ENCODE measurements around the gene ATG4C.

Gene ATG4C

DNA sequence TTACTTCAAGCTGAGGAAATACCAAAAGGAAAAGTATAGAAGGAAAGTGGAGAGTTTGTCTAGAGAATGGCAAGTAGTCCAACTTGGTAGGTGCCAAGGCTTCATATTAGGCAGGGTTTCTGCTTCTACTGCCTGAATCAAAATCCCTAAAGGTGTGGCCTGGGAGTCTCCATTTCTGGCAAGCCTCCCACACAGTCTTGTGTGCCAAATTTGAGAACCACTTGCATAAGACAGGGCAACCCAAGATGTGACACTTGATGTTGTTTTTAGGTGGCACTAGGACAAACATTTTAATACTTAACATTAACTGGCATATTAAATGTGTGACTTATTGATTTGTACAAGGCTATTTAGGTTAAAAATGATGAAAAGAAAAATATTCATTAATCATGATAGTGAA lies 60.1 kb downstream of the ATG4C start:
- DNase-seq, result no peak

DNA sequence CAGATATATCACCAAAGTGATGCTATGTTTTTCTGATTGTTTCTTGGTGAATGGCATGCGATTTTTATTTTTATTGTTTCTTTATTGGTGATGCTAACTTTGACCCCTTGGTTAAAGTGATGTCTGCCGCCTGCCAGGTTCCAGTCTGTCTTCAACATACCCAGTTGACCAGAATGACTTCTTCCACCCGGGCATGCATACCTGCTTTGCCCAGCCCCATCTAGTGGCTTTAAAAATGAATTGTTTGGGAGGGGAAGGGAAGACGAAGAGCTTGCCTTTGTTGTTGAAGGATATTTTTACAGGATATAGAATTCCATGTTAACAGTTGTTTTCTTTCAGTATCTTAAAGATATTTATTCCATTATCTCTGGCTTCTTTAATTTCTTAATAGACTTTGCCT lies 65.1 kb downstream of the ATG4C start:
- DNase-seq, result no peak

GRCh38 chr1:62852253-62852652 lies 68.3 kb downstream of the ATG4C start:
- no peak for DNase-seq

- no peak for DNase-seq
These were observed 73.0 kb downstream of the ATG4C start for GRCh38 chr1:62856960-62857359.

DNA sequence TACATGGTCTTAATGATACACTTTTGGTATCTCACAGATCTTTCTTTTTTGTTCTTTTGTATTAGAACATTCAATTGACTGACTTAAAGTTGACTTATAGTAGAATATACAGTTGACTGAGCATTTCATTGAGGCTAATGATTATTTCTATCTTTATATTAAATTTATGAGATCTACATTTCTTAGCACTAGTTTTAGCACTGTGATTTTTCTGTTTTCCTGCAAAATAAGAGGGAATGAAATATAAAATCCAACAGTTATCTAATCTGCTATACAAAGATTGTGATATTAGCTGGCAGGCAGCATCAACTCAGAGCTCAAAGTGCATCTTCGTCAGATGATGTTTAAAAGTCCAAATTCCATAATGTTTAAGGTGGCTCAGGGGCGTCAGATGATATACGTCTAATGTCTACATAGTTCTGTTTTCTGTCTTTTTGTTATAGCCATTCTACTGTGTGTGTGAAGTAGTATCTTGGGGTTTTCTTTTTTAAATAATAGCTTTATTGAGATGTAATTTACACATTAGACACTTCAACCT lies 85.4 kb downstream of the ATG4C start:
- no peak for DNase-seq

- DNase-seq, result no peak
These were observed 86.2 kb downstream of the ATG4C start for GRCh38 chr1:62870148-62870547.

DNA sequence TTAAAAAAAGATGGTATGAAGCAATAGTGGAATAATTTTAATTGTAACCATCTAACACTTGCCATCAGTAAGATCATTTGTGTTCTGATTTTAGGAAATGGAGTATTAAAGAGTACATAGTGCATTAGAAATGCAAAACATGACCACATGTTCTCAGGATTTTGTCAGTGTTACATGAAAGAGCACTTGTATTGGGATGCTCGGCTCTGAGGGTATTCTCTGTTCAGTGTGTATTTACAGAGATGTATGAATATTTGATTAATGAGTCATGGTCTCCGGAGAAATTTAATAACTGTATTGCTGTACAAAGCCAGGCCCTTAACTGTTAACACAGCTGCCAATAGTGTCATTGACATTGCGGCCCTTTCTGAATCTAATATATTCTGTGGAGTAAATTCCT lies 91.7 kb downstream of the ATG4C start:
- no peak for DNase-seq

GRCh38 chr1:62876535-62876934 lies 92.6 kb downstream of the ATG4C start:
- DNase-seq, result no peak

GRCh38 chr1:62877579-62877978 lies 93.6 kb downstream of the ATG4C start:
- DNase-seq, result no peak

DNA sequence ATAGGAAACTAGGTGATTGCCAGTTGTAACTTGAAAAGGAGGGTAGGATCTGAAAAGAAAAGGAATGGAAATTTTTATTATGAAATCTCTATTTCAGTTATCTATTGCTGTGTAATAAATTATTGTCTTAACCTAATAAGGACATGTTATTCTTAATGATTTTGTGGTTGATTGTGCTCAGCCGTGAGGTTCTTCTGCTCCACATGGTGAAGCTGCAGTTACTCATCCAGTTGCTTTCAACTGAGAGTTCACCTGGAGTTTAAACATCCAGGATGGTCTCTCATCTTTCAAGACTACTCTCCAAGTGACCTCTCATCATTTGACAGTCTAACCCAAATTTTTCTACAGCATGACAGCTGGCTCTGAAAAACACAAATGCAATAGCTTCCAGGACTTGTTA lies 96.0 kb downstream of the ATG4C start:
- no peak for DNase-seq

DNA sequence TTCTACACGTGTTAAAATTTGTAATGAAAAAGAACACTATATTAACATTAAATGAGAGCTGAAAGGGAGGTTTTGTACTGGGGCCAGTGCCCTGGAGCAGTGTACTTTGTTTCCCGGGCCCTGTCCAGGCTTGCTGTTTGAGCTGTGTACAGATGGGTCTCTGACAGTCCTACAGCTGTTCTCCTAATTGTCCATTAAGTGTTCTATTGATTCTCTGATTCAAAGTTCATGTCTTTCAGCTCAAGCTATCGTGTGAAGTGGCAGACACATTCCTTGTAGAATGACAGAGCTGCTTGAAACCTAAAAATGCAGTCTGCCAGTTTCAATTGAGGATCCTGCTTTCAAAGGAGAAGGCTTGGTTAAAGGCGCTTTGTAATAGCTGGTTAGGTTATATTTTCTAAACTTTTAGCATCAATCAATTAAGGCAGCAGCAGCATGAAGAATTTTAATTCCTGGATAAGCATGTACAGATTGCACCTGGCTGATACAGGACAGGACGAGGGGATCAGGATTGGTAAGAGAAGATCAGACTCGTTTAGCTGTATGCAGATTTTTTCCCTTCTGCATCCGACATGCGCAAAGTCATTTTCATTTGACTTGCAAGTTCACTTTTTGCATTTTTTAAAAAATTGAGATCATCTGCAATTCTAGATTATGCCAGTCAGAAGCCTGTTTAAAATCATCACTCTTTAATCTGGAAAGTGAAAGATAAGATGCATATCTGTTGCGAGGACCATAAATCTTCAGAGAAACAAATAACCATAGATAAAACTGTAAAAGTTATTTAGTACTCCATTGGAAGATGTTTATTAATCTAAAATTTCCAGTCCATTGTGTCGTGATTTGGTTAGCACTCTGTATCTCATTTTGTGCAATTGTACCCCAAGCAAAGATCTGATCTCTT lies 98.5 kb downstream of the ATG4C start:
- no peak for DNase-seq

- DNase-seq, result no peak
These were observed 100.3 kb downstream of the ATG4C start for GRCh38 chr1:62884156-62884740.

DNA sequence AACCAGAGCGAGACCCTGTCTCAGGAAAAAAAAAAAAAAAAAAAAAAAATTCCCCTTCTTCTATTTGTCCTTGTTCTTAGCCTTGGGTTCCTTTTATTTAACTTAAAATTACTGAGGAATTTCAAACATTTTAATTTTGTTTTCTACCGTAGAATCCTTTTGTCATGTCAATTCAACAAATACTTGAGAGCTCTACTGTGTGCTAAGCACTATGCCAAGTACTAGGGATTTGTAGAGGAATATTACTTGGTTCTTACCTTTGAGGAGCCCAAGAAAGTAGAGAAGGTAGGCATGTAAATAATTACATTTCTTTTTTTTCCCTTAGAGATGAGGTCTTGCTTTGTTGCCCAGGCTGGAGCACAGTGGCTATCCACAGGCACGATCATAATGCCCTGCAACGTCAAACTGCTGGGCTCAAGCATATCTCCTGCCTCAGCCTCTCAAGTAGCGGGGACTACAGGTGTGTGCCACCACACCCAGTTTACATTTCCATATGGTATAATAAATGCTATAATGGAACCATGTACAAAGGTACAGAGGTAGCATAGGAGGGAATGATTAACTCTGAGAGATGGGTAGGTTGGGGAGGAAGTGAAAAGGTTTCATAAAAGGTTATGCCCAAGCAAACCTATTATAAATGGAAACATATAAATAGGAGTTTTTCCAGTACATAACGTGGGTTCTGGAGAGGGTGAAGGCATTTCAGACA lies 104.0 kb downstream of the ATG4C start:
- DNase-seq, result no peak

DNA sequence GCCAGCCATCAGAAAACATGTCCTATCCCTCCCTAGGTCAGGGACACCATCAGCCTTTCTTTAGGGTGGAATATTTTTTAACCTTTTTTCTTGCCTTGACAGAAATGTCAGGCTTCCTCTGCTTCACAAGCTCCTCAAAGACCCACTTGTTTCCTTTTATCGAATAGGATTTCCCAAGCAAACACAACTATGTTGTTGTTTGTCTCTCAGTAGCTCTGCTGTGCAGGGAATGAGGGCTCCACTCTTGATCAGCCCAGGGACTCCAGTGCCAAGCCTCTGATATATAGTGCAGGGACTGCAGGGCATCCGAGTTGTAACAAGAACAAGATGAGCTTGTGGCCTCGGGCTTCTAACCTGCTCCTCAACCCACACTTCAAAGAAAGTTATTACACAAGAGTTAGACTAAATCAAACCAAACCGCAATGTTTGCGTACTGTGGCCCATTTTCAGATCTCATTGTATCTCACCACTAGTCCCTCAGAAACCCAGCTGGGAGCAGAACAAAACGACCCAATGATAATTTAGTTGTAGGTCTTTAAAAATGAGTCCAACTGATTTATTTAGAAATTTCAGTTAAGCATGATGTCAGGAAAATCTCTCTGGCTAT lies 108.1 kb downstream of the ATG4C start:
- DNase-seq, result peak; percentile 63

DNA sequence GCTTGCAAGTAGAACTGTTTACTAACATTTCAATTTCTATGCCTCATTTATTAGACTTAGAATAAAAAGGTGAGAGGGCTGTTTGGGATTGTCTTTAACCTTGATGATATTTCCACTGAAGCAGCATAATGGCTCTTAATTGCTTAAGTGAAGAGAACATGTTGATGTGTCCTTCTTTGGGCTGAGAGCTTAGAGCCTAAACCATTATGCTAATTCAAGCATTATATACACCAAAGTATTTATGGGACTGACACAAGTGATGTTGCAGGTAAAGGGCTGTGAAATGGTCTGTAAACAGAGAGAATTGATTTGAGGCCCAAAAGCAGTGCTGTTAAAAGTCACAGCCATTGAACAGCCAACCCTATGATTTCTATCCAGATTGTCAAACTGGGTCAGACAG lies 113.9 kb downstream of the ATG4C start:
- no peak for DNase-seq

DNA sequence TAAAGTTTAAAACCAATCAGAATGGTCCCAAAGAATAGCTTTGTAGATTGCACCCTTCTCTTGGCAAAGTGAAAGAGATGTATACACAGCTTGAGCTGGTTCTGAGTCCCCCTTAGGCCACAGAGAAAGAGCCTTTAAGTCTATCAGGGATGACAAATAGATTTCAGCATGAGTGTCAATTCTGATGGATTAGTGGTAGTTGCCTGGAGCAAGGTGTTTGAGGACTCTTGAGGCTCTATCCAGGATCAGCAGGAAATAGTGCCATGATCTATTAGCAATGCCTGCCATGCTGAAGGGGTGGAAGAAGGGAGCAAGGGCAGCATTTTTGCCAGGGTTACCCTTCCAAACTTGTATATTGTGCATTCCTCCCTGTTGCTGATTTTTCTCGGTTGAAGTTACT lies 116.6 kb downstream of the ATG4C start:
- DNase-seq, result no peak

GRCh38 chr1:62901650-62902049 lies 117.7 kb downstream of the ATG4C start:
- DNase-seq, result no peak

- no peak for DNase-seq
These were observed 119.6 kb downstream of the ATG4C start for GRCh38 chr1:62903522-62903921.

GRCh38 chr1:62903982-62904855 lies 120.3 kb downstream of the ATG4C start:
- no peak for DNase-seq

DNA sequence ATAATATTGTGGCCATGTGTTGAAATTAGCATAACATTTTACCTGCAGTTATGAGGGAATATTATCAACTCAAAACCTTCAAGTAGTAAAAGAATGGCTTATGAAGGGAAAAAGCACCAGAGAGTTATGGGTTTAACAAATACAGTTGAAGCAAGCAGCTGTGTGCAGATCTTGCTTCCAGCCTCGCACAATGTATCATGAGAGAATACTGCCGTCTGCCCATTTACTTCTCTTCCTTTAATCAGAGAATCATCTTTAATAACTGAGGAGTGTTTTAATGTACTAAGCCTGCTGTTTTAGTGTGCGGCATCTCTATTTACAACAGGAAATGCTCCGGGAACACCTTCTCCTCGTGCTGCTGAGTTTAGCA lies 120.9 kb downstream of the ATG4C start:
- no peak for DNase-seq

DNA sequence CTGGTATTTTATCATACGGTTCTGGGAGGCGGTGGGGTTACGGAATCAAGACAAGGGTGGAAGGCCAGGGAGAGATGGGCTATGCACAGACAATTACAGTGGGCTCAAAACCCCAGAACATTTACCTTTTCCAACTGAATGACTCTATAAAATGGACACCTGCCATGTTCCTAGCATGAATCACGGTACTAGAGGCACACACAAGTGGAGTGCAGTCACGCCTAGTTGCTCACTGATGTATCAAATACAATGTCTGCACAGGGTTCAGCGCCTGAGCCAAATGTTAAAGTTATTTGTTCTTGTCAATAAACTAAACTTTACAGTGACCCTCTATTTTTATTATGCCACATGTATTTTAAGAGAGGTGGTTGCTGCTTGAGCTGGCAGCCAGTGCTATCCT lies 121.4 kb downstream of the ATG4C start:
- no peak for DNase-seq

DNA sequence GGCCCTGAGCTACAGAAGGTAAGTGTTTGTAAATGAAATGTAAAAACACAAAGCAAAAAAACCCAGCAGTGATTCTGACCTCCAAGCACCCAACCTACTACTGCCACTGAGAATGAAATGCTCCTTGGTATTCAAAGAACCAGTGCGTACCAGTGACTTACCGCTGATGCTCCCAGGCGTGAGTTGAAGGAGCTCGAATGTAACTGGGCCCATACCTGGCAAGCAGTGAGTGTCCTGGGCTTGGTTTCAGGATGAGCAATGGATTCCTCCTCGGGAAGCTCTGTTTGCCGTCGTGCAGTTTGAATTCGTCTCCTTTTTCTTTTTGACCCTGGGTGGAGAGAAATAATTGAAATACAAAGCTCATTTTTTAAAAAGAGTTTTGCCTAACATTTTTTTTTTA lies 121.9 kb downstream of the ATG4C start:
- no peak for DNase-seq
